KMS-11 (cell line): ENCODE measurements around the gene SLC48A1.

Experiments
- H2AFZ ChIP-seq: fragments of 200-600 bp; sonication (generic); 2 replicates; pipeline ENCODE4 v1.6.1; 2016; ENCODE audit warnings: antibody characterized with exemption, mixed run types, low read depth
- H3K27ac ChIP-seq: fragments of 200-600 bp; sonication (generic); 2 replicates; pipeline ENCODE4 v1.6.1; 2016; ENCODE audit warnings: mild to moderate bottlenecking, mixed run types
- H3K27me3 ChIP-seq: fragments of 200-600 bp; sonication (generic); 2 replicates; pipeline ENCODE4 v1.6.1; 2017; ENCODE audit warnings: mild to moderate bottlenecking, low read depth, mixed run types, moderate library complexity; ENCODE audit not compliant: insufficient read depth
- H3K36me3 ChIP-seq: fragments of 200-600 bp; sonication (generic); 2 replicates; pipeline ENCODE4 v1.6.1; 2017; ENCODE audit warnings: mild to moderate bottlenecking, mixed run types; ENCODE audit not compliant: insufficient read depth
- H3K4me1 ChIP-seq: fragments of 200-600 bp; sonication (generic); 2 replicates; pipeline ENCODE4 v1.6.1; 2016; ENCODE audit warnings: mild to moderate bottlenecking, low read depth, mixed run types; ENCODE audit not compliant: poor library complexity, severe bottlenecking
- H3K4me2 ChIP-seq: fragments of 200-600 bp; sonication (generic); 2 replicates; pipeline ENCODE4 v1.7.0; 2016; ENCODE audit warnings: mild to moderate bottlenecking, mixed run types
- H3K4me3 ChIP-seq: fragments of 200-600 bp; sonication (generic); IDR thresholded peaks from 2 replicates; pipeline ENCODE4 v1.6.1; 2017; ENCODE audit warnings: low read depth, low read length, mixed read lengths; ENCODE audit not compliant: insufficient read depth
- H3K79me2 ChIP-seq: fragments of 200-600 bp; sonication (generic); 2 replicates; pipeline ENCODE4 v1.6.1; 2016; ENCODE audit warnings: low read depth, mixed run types; ENCODE audit not compliant: insufficient read depth
- H3K9ac ChIP-seq: fragments of 200-600 bp; sonication (generic); 2 replicates; pipeline ENCODE4 v1.6.1; 2016; ENCODE audit warnings: mild to moderate bottlenecking, mixed run types
- H4K20me1 ChIP-seq: fragments of 200-600 bp; sonication (generic); 2 replicates; pipeline ENCODE4 v1.6.1; 2016; ENCODE audit warnings: mild to moderate bottlenecking, mixed run types; ENCODE audit not compliant: insufficient read depth
- CTCF ChIP-seq: fragments of 200-600 bp; sonication (generic); conservative IDR thresholded peaks from 2 replicates; pipeline ENCODE4 v1.6.1; 2017; ENCODE audit warnings: low read depth, mild to moderate bottlenecking, antibody characterized with exemption, low read length, moderate library complexity, mixed read lengths

Gene SLC48A1

GRCh38 chr12:47800582-47800981, 27.5 kb downstream of the SLC48A1 start:
- TF ChIP-seq CTCF: no peak
- no peaks in the 10 kb centered on the region for H4K20me1 ChIP-seq
- no peaks in the 10 kb centered on the region for H3K27me3 ChIP-seq
- peaks cover 46% of the 10 kb centered on the region for H3K79me2 ChIP-seq
- H3K4me3 ChIP-seq: no peak overlapping the region
- H3K27ac ChIP-seq: no peak overlapping the region
- peaks cover 36% of the 10 kb centered on the region for H3K4me1 ChIP-seq
- H3K36me3 ChIP-seq: no peaks in the 10 kb centered on the region; the same call in 1 of the 2 replicates
- no peak overlapping the region for H3K4me2 ChIP-seq
- no peak overlapping the region for H2AFZ ChIP-seq
- H3K9ac ChIP-seq: no peak overlapping the region

- Histone ChIP-seq H3K79me2 (peaks cover 54% of the 10 kb centered on the region), H3K9ac (no peak overlapping the region), H3K4me1 (peaks cover 44% of the 10 kb centered on the region), H3K4me3 (no peak overlapping the region), H3K36me3 (no peaks in the 10 kb centered on the region; the same call in 1 of the 2 replicates), H3K27me3 (no peaks in the 10 kb centered on the region), H3K27ac (no peak overlapping the region; the same call in 1 of the 2 replicates), H2AFZ (no peak overlapping the region), H3K4me2 (no peak overlapping the region), H4K20me1 (no peaks in the 10 kb centered on the region)
- no peak for TF ChIP-seq CTCF
These were observed 28.3 kb downstream of the SLC48A1 start for GRCh38 chr12:47801170-47801903.

- H3K27me3 ChIP-seq: no peaks in the 10 kb centered on the region
- no peak overlapping the region; the same call in 1 of the 2 replicates for H3K27ac ChIP-seq
- no peak overlapping the region for H3K9ac ChIP-seq
- H3K79me2 ChIP-seq: peaks cover 59% of the 10 kb centered on the region
- H2AFZ ChIP-seq: no peak overlapping the region
- H3K4me3 ChIP-seq: no peak overlapping the region
- TF ChIP-seq CTCF: no peak
- H3K36me3 ChIP-seq: no peaks in the 10 kb centered on the region; the same call in 1 of the 2 replicates
- no peaks in the 10 kb centered on the region for H4K20me1 ChIP-seq
- H3K4me2 ChIP-seq: no peak overlapping the region
- H3K4me1 ChIP-seq: peaks cover 49% of the 10 kb centered on the region
These were observed 28.8 kb downstream of the SLC48A1 start for GRCh38 chr12:47801904-47802246.

GRCh38 chr12:47802312-47802711, 29.3 kb downstream of the SLC48A1 start:
- Histone ChIP-seq H3K27me3 (no peaks in the 10 kb centered on the region), H3K36me3 (no peaks in the 10 kb centered on the region; the same call in 1 of the 2 replicates), H3K4me1 (peaks cover 53% of the 10 kb centered on the region), H2AFZ (no peak overlapping the region), H3K4me3 (no peak overlapping the region), H3K79me2 (peaks cover 64% of the 10 kb centered on the region), H4K20me1 (no peaks in the 10 kb centered on the region), H3K9ac (no peak overlapping the region), H3K4me2 (no peak overlapping the region), H3K27ac (no peak overlapping the region)
- peak; percentile 47; the same call in 1 of the 2 replicates for TF ChIP-seq CTCF
